Measurements from ENCODE around the gene PCDHGA9.
"Not testable (repeated sequence)": the region's sequence is repeated elsewhere in the genome, so short reads cannot be mapped to it uniquely, and the experiment has no call there.

PCDHGA9 gene

DNA sequence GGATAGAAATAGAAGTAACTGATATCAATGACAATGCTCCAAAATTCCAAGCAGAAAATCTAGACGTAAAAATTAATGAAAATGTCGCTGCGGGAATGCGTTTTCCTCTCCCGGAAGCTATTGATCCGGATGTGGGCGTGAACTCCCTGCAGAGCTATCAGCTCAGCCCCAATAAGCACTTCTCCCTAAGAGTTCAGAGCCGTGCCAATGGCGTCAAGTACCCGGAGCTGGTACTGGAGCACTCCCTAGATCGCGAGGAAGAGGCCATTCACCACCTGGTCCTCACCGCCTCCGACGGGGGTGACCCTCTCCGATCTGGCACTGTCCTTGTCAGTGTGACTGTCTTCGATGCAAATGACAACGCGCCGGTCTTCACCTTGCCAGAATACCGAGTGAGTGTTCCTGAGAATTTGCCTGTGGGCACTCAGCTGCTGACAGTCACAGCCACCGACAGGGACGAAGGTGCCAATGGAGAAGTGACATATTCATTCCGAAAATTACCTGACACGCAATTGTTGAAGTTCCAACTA, 11.0 kb downstream of the PCDHGA9 start:
- no peak for DNase-seq (ENCODE audit: low read depth in 2 of 3, low spot score in 2 of 3)

- DNase-seq (ENCODE audit: low read depth in 2 of 3, low spot score in 2 of 3): not testable (repeated sequence)
These were observed 12.1 kb downstream of the PCDHGA9 start for GRCh38 chr5:141414548-141415274.

DNA sequence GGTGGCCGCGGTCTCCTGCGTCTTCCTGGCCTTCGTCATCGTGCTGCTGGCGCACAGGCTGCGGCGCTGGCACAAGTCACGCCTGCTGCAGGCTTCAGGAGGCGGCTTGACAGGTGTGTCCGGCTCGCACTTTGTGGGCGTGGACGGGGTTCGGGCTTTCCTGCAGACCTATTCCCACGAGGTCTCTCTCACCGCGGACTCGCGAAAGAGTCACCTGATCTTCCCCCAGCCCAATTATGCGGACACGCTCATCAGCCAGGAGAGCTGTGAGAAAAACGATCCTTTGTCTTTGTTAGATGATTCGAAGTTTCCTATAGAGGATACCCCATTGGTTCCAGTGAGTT, 12.7 kb downstream of the PCDHGA9 start:
- DNase-seq (ENCODE audit: low read depth in 2 of 3, low spot score in 2 of 3): not testable (repeated sequence)

DNA sequence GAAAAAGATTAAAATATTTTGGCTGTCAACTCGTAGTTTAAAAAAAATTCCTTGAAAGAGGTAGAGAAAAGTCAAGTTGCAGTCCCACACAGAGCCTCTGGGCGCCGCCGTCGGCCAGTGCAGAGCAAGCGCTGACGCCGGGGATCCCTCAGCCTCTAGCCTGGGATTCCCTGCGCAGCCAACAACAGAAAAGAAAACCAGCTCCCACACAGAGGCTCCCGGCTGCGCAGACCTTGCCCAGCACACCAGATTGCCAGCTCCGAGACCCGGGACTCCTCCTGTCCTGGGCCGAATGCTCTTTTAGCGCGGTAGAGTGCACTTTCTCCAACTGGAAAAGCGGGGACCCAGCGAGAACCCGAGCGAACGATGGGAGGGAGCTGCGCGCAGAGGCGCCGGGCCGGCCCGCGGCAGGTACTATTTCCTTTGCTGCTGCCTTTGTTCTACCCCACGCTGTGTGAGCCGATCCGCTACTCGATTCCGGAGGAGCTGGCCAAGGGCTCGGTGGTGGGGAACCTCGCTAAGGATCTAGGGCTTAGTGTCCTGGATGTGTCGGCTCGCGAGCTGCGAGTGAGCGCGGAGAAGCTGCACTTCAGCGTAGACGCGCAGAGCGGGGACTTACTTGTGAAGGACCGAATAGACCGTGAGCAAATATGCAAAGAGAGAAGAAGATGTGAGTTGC, 15.1 kb downstream of the PCDHGA9 start, which contains the start of gene PCDHGB7:
Gene PCDHGB7, plus strand, starts transcription at position 184 of the 679 bp plus-strand sequence. Its CDS starts 183 bp downstream, at position 367.
- DNase-seq (ENCODE audit: low read depth in 2 of 3, low spot score in 2 of 3): not testable (repeated sequence)

GRCh38 chr5:141419074-141419880, 16.7 kb downstream of the PCDHGA9 start:
- DNase-seq (ENCODE audit: low read depth in 2 of 3, low spot score in 2 of 3): no peak

DNA sequence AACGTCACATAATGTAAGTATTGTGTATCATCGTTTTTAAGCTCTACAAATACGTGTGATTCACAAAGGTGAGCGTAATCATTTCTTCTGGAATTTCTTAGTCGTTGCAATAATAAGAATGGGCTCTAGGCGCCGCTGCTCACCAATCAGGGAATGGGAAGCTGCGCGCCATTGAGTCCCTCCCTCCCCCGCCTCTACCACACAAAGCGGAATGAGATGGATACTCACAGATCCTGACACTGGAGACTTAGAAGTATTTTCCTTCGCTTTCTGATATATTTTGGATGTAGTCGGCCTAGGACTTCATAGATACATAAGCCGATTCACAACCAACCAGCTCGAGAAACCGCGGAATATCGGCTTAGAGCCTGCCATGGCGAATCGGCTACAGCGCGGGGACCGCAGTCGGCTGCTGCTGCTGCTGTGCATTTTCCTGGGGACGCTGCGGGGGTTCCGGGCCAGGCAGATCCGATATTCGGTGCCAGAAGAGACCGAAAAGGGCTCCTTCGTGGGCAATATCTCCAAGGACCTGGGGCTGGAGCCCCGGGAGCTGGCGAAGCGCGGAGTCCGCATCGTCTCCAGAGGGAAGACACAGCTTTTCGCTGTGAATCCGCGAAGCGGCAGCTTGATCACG, 18.4 kb downstream of the PCDHGA9 start, which contains the start of gene PCDHGA11:
Gene PCDHGA11, plus strand, starts transcription at position 197 of the 634 bp plus-strand sequence. Its CDS starts 177 bp downstream, at position 374.
- no peak for DNase-seq (ENCODE audit: low read depth in 2 of 3, low spot score in 2 of 3)

GRCh38 chr5:141421489-141421855, 18.9 kb downstream of the PCDHGA9 start:
- DNase-seq (ENCODE audit: low read depth in 2 of 3, low spot score in 2 of 3): no peak

GRCh38 chr5:141422742-141423291, 20.2 kb downstream of the PCDHGA9 start:
- no peak for DNase-seq (ENCODE audit: low read depth in 2 of 3, low spot score in 2 of 3)

- DNase-seq (ENCODE audit: low read depth in 2 of 3, low spot score in 2 of 3): no peak
These were observed 25.3 kb downstream of the PCDHGA9 start for GRCh38 chr5:141427783-141428426.

DNA sequence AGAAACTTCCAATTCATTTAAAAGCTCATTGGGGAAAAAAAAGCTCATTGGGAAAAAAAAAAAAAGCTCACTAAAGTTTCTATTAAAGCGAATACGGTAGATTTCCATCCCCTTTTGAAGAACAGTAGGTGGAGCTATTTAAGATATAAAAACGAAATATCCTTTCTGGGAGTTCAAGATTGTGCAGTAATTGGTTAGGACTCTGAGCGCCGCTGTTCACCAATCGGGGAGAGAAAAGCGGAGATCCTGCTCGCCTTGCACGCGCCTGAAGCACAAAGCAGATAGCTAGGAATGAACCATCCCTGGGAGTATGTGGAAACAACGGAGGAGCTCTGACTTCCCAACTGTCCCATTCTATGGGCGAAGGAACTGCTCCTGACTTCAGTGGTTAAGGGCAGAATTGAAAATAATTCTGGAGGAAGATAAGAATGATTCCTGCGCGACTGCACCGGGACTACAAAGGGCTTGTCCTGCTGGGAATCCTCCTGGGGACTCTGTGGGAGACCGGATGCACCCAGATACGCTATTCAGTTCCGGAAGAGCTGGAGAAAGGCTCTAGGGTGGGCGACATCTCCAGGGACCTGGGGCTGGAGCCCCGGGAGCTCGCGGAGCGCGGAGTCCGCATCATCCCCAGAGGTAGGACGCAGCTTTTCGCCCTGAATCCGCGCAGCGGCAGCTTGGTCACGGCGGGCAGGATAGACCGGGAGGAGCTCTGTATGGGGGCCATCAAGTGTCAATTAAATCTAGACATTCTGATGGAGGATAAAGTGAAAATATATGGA, 27.9 kb downstream of the PCDHGA9 start, which contains the start of gene PCDHGA12:
Gene PCDHGA12, plus strand, starts transcription at position 176 of the 782 bp plus-strand sequence. Its CDS starts 253 bp downstream, at position 429.
- DNase-seq (ENCODE audit: low read depth in 2 of 3, low spot score in 2 of 3): no peak

- DNase-seq (ENCODE audit: low read depth in 2 of 3, low spot score in 2 of 3): no peak
These were observed 28.7 kb downstream of the PCDHGA9 start for GRCh38 chr5:141431286-141431685.

DNA sequence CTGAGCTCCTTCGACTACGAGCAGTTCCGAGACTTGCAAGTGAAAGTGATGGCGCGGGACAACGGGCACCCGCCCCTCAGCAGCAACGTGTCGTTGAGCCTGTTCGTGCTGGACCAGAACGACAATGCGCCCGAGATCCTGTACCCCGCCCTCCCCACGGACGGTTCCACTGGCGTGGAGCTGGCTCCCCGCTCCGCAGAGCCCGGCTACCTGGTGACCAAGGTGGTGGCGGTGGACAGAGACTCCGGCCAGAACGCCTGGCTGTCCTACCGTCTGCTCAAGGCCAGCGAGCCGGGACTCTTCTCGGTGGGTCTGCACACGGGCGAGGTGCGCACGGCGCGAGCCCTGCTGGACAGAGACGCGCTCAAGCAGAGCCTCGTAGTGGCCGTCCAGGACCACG, 29.7 kb downstream of the PCDHGA9 start:
- not testable (repeated sequence) for DNase-seq (ENCODE audit: low read depth in 2 of 3, low spot score in 2 of 3)

DNA sequence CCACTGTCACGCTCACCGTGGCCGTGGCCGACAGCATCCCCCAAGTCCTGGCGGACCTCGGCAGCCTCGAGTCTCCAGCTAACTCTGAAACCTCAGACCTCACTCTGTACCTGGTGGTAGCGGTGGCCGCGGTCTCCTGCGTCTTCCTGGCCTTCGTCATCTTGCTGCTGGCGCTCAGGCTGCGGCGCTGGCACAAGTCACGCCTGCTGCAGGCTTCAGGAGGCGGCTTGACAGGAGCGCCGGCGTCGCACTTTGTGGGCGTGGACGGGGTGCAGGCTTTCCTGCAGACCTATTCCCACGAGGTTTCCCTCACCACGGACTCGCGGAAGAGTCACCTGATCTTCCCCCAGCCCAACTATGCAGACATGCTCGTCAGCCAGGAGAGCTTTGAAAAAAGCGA, 30.1 kb downstream of the PCDHGA9 start:
- not testable (repeated sequence) for DNase-seq (ENCODE audit: low read depth in 2 of 3, low spot score in 2 of 3)

DNA sequence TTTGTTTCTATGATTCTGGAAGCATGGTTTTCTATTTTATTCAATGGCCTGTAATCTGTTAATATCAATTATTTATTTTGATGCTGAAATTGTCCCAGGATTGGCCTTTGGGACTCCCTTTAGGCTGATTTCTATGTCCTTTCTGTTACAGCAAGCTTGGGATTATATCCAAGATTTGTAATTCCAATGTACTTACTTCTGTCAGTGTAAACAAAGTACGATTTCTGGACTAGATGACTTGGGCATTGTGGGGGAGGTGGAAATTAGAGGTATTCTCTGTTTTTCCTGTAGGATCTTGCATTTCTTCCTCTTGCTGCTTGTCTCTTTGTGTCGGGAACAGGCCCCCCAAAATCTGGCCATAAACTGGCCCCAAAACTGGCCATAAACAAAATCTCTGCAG, 31.4 kb downstream of the PCDHGA9 start:
- no peak for DNase-seq (ENCODE audit: low read depth in 2 of 3, low spot score in 2 of 3)

DNA sequence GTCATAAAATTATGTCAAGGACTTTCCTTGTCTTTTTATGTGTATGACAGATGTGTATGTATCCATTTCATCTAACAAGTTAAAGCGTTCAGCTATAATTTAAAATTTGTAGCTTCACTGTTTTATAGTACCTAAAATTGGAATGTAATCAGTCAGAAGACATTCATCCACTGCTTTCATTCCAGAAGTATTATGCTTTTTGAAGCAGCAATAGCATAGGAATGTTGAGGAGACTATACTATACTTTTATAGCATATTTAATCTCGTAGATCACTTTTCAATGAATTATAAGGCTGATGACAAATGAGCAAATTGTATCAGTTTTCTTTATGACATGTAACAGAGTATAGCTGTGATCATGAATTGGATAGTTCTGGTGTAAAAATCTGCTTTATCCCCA, 34.6 kb downstream of the PCDHGA9 start:
- DNase-seq (ENCODE audit: low read depth in 2 of 3, low spot score in 2 of 3): no peak

DNA sequence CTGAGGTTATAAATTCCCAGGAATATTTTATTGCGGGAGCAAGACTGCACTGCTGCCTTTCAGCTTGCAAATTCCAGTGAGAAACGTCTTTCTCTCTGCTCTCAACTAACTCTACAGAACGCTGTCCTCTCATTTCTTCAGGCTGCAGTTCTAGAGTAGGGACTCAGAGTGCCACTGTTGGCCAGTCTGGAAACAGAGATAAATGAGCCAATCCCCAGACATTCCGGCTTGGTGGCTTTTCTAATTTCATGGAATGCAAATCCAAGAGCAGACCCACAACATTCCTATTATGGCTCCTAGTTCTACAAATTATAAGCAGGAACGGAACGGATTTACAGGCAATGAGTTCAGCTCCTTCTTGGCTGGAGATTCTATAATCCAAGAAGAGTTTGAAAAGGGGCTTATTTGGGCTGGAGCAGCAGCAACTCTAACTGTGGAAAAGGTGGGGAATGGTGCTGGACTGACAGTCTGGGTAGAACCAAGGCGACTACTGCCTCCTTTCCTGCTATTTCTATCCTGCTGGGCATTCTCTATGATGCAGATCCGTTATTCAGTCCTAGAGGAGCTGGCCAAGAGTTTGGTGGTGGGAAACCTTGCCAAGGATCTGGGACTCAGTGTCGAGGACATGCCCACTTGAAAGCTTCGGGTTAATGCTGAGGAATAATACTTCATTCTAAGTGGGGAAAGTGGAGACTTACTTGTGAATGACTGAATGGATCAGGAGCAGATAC, 37.0 kb downstream of the PCDHGA9 start:
- DNase-seq (ENCODE audit: low read depth in 2 of 3, low spot score in 2 of 3): no peak

DNA sequence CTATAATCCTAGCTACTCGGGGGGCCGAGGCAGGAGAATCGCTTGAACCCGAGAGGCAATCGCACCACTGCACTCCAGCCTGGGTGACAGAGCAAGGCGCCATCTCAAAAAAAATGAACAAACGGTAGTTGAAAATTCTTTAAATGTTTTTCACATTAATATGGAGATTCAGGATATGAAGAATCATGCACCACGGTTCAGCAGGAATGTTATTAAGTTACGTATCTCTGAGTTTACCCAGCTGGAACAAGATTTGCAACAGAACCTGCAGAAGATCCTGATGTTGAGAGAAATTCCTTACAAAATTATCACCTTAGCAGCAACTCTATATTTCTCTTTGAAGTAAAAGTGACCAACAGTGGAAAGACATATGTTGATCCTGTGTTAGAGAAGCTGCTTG, 37.8 kb downstream of the PCDHGA9 start:
- no peak for DNase-seq (ENCODE audit: low read depth in 2 of 3, low spot score in 2 of 3)

DNA sequence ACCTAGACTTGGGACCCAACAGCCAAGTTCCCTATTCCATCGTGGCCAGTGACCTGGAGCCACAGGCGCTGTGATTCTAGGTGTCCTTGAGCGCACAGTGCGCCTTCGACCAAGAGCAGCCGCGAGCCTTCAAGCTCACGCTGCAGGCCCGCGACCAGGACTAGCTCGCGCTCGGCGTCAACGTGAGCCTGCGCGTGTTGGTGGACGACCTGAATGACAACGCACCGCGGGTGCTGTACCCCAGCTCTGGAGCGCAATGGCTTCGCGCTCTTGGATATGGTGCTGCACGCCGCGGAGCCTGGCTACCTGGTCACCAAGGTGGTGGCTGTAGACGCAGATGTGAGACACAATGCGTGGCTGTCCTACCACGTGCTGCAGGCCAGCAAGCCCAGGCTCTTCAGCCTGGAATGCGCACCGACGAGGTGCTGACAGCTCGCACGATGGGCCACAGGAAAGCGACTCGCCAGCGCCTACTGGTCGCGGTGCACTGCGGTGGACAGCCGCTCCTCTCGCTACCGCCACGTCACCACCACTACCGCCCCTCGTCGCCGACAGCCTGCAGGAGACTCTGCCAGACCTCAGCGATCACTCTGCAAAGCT, 39.1 kb downstream of the PCDHGA9 start:
- DNase-seq (ENCODE audit: low read depth in 2 of 3, low spot score in 2 of 3): no peak

Measured in activated CD8-positive, alpha-beta memory T cell treated with anti-CD3 and anti-CD28 coated beads for 48 hours (primary cell).